ENCODE data around the gene CNN2.

Gene CNN2

GRCh38 chr19:1025960-1026782 lies at the start of gene CNN2:
Gene CNN2 (plus strand): TSS chr19:1026608. CDS start chr19:1026662, 54 bp downstream.
- TF ChIP-seq GATA1 (IDR thresholded peaks at IDR 0.05; ENCODE audit: low read depth, low read length), result no peak
- peak; percentile 41 for TF ChIP-seq POLR2A (IDR thresholded peaks at IDR 0.05; ENCODE audit: low read length)
- DNase-seq, result peak; percentile 76 to 83

- TF ChIP-seq GATA1 (IDR thresholded peaks at IDR 0.05; ENCODE audit: low read depth, low read length) (no peak), POLR2A (IDR thresholded peaks at IDR 0.05; ENCODE audit: low read length) (no peak)
- no peak for DNase-seq
Observed at GRCh38 chr19:977058-977464, 49.3 kb upstream of the CNN2 start.

- no peak for DNase-seq
- TF ChIP-seq POLR2A (IDR thresholded peaks at IDR 0.05; ENCODE audit: low read length) (no peak), GATA1 (IDR thresholded peaks at IDR 0.05; ENCODE audit: low read depth, low read length) (no peak)
Observed at GRCh38 chr19:979318-979741, 47.1 kb upstream of the CNN2 start.

- DNase-seq, result no peak
- no peak for TF ChIP-seq POLR2A (IDR thresholded peaks at IDR 0.05; ENCODE audit: low read length)
- TF ChIP-seq GATA1 (IDR thresholded peaks at IDR 0.05; ENCODE audit: low read depth, low read length), result no peak
Observed at GRCh38 chr19:980133-980998, 46.0 kb upstream of the CNN2 start.

GRCh38 chr19:982567-983170 lies 43.7 kb upstream of the CNN2 start:
- no peak for TF ChIP-seq POLR2A (IDR thresholded peaks at IDR 0.05; ENCODE audit: low read length)
- no peak for TF ChIP-seq GATA1 (IDR thresholded peaks at IDR 0.05; ENCODE audit: low read depth, low read length)
- peak; percentile 81 to 89 for DNase-seq

- peak; percentile 93 to 96 for DNase-seq
- TF ChIP-seq GATA1 (IDR thresholded peaks at IDR 0.05; ENCODE audit: low read depth, low read length), result no peak
- peak; percentile 74 for TF ChIP-seq POLR2A (IDR thresholded peaks at IDR 0.05; ENCODE audit: low read length)
Observed at GRCh38 chr19:984165-984967, 42.0 kb upstream of the CNN2 start, which contains the start of gene WDR18. Gene WDR18 (plus strand): TSS chr19:984345. CDS start chr19:984354, 9 bp downstream.

GRCh38 chr19:986083-986482 lies 40.3 kb upstream of the CNN2 start:
- no peak for DNase-seq
- TF ChIP-seq GATA1 (IDR thresholded peaks at IDR 0.05; ENCODE audit: low read depth, low read length) (no peak), POLR2A (IDR thresholded peaks at IDR 0.05; ENCODE audit: low read length) (no peak)

- no peak for TF ChIP-seq GATA1 (IDR thresholded peaks at IDR 0.05; ENCODE audit: low read depth, low read length)
- TF ChIP-seq POLR2A (IDR thresholded peaks at IDR 0.05; ENCODE audit: low read length), result no peak
- DNase-seq, result no peak
Observed at GRCh38 chr19:988081-988480, 38.3 kb upstream of the CNN2 start.

GRCh38 chr19:988510-988909 lies 37.9 kb upstream of the CNN2 start:
- TF ChIP-seq POLR2A (IDR thresholded peaks at IDR 0.05; ENCODE audit: low read length) (no peak), GATA1 (IDR thresholded peaks at IDR 0.05; ENCODE audit: low read depth, low read length) (no peak)
- DNase-seq, result no peak

- TF ChIP-seq GATA1 (IDR thresholded peaks at IDR 0.05; ENCODE audit: low read depth, low read length) (no peak), POLR2A (IDR thresholded peaks at IDR 0.05; ENCODE audit: low read length) (no peak)
- no peak for DNase-seq
Observed at GRCh38 chr19:989381-990081, 36.9 kb upstream of the CNN2 start.

- TF ChIP-seq POLR2A (IDR thresholded peaks at IDR 0.05; ENCODE audit: low read length) (no peak), GATA1 (IDR thresholded peaks at IDR 0.05; ENCODE audit: low read depth, low read length) (no peak)
Observed at GRCh38 chr19:990119-990571, 36.3 kb upstream of the CNN2 start.

GRCh38 chr19:990746-991145 lies 35.7 kb upstream of the CNN2 start:
- DNase-seq, result no peak
- TF ChIP-seq GATA1 (IDR thresholded peaks at IDR 0.05; ENCODE audit: low read depth, low read length), result no peak
- TF ChIP-seq POLR2A (IDR thresholded peaks at IDR 0.05; ENCODE audit: low read length), result no peak

More at GRCh38 chr19:990119-990571, 36.3 kb upstream of the CNN2 start:
- no peak for DNase-seq
